Adipocyte (in vitro differentiated cells): Measurements from ENCODE around the gene DNPH1.

ENCODE experiments used
- DNase-seq: peaks from one replicate; pipeline ENCODE4 v3.0.0-alpha.2; 2015; ENCODE audit warnings: low read depth
- H3K27me3 ChIP-seq: replicated peaks from 2 replicates; pipeline ENCODE4 v1.7.0; 2013; ENCODE audit warnings: mild to moderate bottlenecking, low read length, moderate library complexity; ENCODE audit not compliant: control insufficient read depth, insufficient read depth
- H3K36me3 ChIP-seq: 2 replicates; pipeline ENCODE4 v1.7.0; 2013; ENCODE audit warnings: low read length, mild to moderate bottlenecking, moderate library complexity; ENCODE audit not compliant: control insufficient read depth, insufficient read depth, severe bottlenecking
- H3K4me1 ChIP-seq: 2 replicates; pipeline ENCODE4 v1.7.0; 2013; ENCODE audit warnings: mild to moderate bottlenecking, low read length, moderate library complexity; ENCODE audit not compliant: control insufficient read depth, insufficient read depth
- H3K4me3 ChIP-seq: 2 replicates; pipeline ENCODE4 v1.7.0; 2013; ENCODE audit warnings: mild to moderate bottlenecking, low read length, moderate library complexity
- H3K9ac ChIP-seq: 2 replicates; pipeline ENCODE4 v1.7.0; 2013; ENCODE audit warnings: mild to moderate bottlenecking, low read length, moderate library complexity
- H3K9me3 ChIP-seq: 2 replicates; pipeline ENCODE4 v1.7.0; 2013; ENCODE audit warnings: mild to moderate bottlenecking, low read length, moderate library complexity; ENCODE audit not compliant: control insufficient read depth

Gene DNPH1

GRCh38 chr6:43262000-43262779, 32.9 kb upstream of the DNPH1 start:
- H3K9ac ChIP-seq = no peak overlapping the region
- no peak for DNase-seq
- H3K36me3 ChIP-seq = no peaks in the 10 kb centered on the region
- no peaks in the 10 kb centered on the region for H3K4me1 ChIP-seq
- H3K9me3 ChIP-seq = no peaks in the 10 kb centered on the region
- H3K27me3 ChIP-seq = peaks cover 38% of the 10 kb centered on the region
- no peak overlapping the region for H3K4me3 ChIP-seq

- H3K4me1 ChIP-seq = no peaks in the 10 kb centered on the region
- no peak overlapping the region for H3K4me3 ChIP-seq
- H3K9me3 ChIP-seq = no peaks in the 10 kb centered on the region
- H3K27me3 ChIP-seq = peaks cover 42% of the 10 kb centered on the region
- DNase-seq = no peak
- H3K36me3 ChIP-seq = no peaks in the 10 kb centered on the region
- no peak overlapping the region for H3K9ac ChIP-seq
These were observed 31.9 kb upstream of the DNPH1 start for GRCh38 chr6:43261198-43261597.

GRCh38 chr6:43260791-43261190, 31.5 kb upstream of the DNPH1 start:
- H3K4me3 ChIP-seq = no peak overlapping the region
- no peaks in the 10 kb centered on the region for H3K9me3 ChIP-seq
- H3K9ac ChIP-seq = no peak overlapping the region
- peaks cover 40% of the 10 kb centered on the region for H3K27me3 ChIP-seq
- no peak for DNase-seq
- no peaks in the 10 kb centered on the region for H3K4me1 ChIP-seq
- H3K36me3 ChIP-seq = no peaks in the 10 kb centered on the region

- Histone ChIP-seq H3K36me3 (no peaks in the 10 kb centered on the region), H3K4me1 (no peaks in the 10 kb centered on the region), H3K9ac (no peak overlapping the region), H3K4me3 (no peak overlapping the region), H3K27me3 (peaks cover 39% of the 10 kb centered on the region), H3K9me3 (no peaks in the 10 kb centered on the region)
- no peak for DNase-seq
These were observed 29.8 kb upstream of the DNPH1 start for GRCh38 chr6:43258807-43259686.

GRCh38 chr6:43258180-43258579, 28.9 kb upstream of the DNPH1 start:
- Histone ChIP-seq H3K4me1 (no peaks in the 10 kb centered on the region), H3K9me3 (no peaks in the 10 kb centered on the region), H3K9ac (no peak overlapping the region), H3K4me3 (no peak overlapping the region), H3K27me3 (peaks cover 42% of the 10 kb centered on the region), H3K36me3 (no peaks in the 10 kb centered on the region)
- no peak for DNase-seq

GRCh38 chr6:43257367-43258145, 28.3 kb upstream of the DNPH1 start:
- H3K9ac ChIP-seq = no peak overlapping the region
- H3K4me3 ChIP-seq = no peak overlapping the region
- no peak for DNase-seq
- H3K4me1 ChIP-seq = no peaks in the 10 kb centered on the region
- no peaks in the 10 kb centered on the region for H3K9me3 ChIP-seq
- H3K36me3 ChIP-seq = no peaks in the 10 kb centered on the region
- peaks cover 45% of the 10 kb centered on the region for H3K27me3 ChIP-seq

- H3K4me3 ChIP-seq = no peak overlapping the region
- H3K9me3 ChIP-seq = no peaks in the 10 kb centered on the region
- DNase-seq = no peak
- no peaks in the 10 kb centered on the region for H3K4me1 ChIP-seq
- no peak overlapping the region for H3K9ac ChIP-seq
- no peaks in the 10 kb centered on the region for H3K36me3 ChIP-seq
- peaks cover 49% of the 10 kb centered on the region for H3K27me3 ChIP-seq
These were observed 27.5 kb upstream of the DNPH1 start for GRCh38 chr6:43256670-43257366.

GRCh38 chr6:43255408-43256054, 26.2 kb upstream of the DNPH1 start:
- no peak for DNase-seq
- Histone ChIP-seq H3K36me3 (no peaks in the 10 kb centered on the region), H3K4me3 (no peak overlapping the region)

GRCh38 chr6:43254846-43255245, 25.6 kb upstream of the DNPH1 start:
- Histone ChIP-seq H3K9me3 (no peaks in the 10 kb centered on the region), H3K36me3 (no peaks in the 10 kb centered on the region), H3K27me3 (peaks cover 54% of the 10 kb centered on the region), H3K4me3 (no peak overlapping the region), H3K9ac (no peak overlapping the region), H3K4me1 (no peaks in the 10 kb centered on the region)
- no peak for DNase-seq

More at GRCh38 chr6:43255408-43256054, 26.2 kb upstream of the DNPH1 start:
- Histone ChIP-seq H3K9me3 (no peaks in the 10 kb centered on the region), H3K27me3 (peaks cover 59% of the 10 kb centered on the region), H3K4me1 (no peaks in the 10 kb centered on the region), H3K9ac (no peak overlapping the region)

GRCh38 chr6:43254138-43254817, 25.0 kb upstream of the DNPH1 start:
- H3K4me1 ChIP-seq = no peaks in the 10 kb centered on the region
- no peaks in the 10 kb centered on the region for H3K36me3 ChIP-seq
- H3K9me3 ChIP-seq = no peaks in the 10 kb centered on the region
- no peak overlapping the region for H3K4me3 ChIP-seq
- H3K9ac ChIP-seq = no peak overlapping the region
- peaks cover 51% of the 10 kb centered on the region for H3K27me3 ChIP-seq
- DNase-seq = peak; percentile 23
